SU-DHL-6 (cell line): Measurements from ENCODE around the gene IL7R.

ENCODE experiments used
- EZH2phosphoT487 ChIP-seq: fragments of 200-600 bp; sonication (generic), shearing (Covaris generic); conservative IDR thresholded peaks from 2 replicates; pipeline ENCODE4 v1.6.1; 2018; ENCODE audit warnings: mild to moderate bottlenecking, antibody characterized with exemption, low read length, moderate library complexity, mixed read lengths
- TF ChIP-seq, protein P1 (sequence below): fragments of 200-600 bp; sonication (generic); IDR thresholded peaks from one replicate; pipeline ENCODE4 v1.5.1; 2017; ENCODE audit warnings: antibody characterized with exemption, mild to moderate bottlenecking, low read length, moderate library complexity; ENCODE audit not compliant: insufficient read depth, poor library complexity, severe bottlenecking

DNA sequence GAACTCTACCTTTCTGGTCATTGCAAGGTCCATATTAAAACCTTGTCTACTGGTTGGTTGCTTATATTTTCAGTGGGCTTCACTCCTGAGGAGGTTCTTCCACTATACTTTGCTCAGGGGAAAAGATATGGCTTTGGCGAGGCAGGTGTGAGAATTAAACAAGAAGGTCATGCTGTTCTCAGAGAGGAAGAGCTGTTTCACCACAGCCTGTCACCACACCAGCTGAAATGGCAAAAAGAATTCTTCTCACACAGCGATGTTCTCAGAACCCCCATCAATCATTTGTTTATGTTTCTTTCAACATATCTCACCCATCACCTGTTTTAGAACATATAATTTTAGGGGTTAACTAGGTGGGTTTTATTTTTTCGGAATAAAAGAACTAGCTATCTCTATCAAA is 43.1 kb downstream of the IL7R start:
- TF ChIP-seq, protein P1, sequence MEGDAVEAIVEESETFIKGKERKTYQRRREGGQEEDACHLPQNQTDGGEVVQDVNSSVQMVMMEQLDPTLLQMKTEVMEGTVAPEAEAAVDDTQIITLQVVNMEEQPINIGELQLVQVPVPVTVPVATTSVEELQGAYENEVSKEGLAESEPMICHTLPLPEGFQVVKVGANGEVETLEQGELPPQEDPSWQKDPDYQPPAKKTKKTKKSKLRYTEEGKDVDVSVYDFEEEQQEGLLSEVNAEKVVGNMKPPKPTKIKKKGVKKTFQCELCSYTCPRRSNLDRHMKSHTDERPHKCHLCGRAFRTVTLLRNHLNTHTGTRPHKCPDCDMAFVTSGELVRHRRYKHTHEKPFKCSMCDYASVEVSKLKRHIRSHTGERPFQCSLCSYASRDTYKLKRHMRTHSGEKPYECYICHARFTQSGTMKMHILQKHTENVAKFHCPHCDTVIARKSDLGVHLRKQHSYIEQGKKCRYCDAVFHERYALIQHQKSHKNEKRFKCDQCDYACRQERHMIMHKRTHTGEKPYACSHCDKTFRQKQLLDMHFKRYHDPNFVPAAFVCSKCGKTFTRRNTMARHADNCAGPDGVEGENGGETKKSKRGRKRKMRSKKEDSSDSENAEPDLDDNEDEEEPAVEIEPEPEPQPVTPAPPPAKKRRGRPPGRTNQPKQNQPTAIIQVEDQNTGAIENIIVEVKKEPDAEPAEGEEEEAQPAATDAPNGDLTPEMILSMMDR = no peak
- no peak for TF ChIP-seq EZH2phosphoT487
